Hepatocyte (in vitro differentiated cells): ENCODE measurements around the gene CRYBA1.

Experiments used
- EZH2 ChIP-seq: fragments of 200-600 bp; sonication (generic); IDR thresholded peaks from 2 replicates; pipeline ENCODE4 v1.6.1; 2016; ENCODE audit warnings: antibody characterized with exemption, mild to moderate bottlenecking, borderline replicate concordance
- EZH2phosphoT487 ChIP-seq: fragments of 200-600 bp; sonication (generic); IDR thresholded peaks from one replicate; pipeline ENCODE4 v1.6.1; 2018; ENCODE audit warnings: antibody characterized with exemption, mild to moderate bottlenecking, low read depth, moderate library complexity; ENCODE audit not compliant: unreplicated experiment, severe bottlenecking
- TF ChIP-seq, protein P1 (sequence below): fragments of 200-600 bp; sonication (generic); IDR thresholded peaks from 2 replicates; pipeline ENCODE4 v1.5.1; 2016; ENCODE audit warnings: antibody characterized with exemption, mild to moderate bottlenecking; ENCODE audit not compliant: poor library complexity

DNA sequence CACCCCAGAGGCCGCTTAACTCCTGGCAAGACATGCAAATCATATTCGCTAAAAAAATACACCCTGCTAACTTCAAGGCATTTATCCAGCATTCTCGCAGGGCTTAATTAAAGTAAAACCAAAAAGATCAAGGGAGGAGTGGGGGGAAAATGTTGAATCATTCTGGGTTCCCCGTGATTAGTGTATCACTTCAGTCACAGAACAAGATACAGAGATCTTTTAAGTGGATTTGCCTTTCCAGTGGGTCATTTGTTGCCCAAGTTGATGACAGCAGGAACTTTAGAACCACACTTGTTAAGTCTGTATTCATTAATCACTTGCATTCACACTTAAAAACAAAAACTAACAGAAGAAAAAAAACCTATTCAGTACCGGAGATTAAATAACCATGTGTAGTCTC lies 17.3 kb downstream of the CRYBA1 start:
- TF ChIP-seq, protein P1, sequence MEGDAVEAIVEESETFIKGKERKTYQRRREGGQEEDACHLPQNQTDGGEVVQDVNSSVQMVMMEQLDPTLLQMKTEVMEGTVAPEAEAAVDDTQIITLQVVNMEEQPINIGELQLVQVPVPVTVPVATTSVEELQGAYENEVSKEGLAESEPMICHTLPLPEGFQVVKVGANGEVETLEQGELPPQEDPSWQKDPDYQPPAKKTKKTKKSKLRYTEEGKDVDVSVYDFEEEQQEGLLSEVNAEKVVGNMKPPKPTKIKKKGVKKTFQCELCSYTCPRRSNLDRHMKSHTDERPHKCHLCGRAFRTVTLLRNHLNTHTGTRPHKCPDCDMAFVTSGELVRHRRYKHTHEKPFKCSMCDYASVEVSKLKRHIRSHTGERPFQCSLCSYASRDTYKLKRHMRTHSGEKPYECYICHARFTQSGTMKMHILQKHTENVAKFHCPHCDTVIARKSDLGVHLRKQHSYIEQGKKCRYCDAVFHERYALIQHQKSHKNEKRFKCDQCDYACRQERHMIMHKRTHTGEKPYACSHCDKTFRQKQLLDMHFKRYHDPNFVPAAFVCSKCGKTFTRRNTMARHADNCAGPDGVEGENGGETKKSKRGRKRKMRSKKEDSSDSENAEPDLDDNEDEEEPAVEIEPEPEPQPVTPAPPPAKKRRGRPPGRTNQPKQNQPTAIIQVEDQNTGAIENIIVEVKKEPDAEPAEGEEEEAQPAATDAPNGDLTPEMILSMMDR, result no peak
- TF ChIP-seq EZH2 (no peak), EZH2phosphoT487 (no peak)
